ENCODE data around the gene FAM8A1.

Gene FAM8A1

DNA sequence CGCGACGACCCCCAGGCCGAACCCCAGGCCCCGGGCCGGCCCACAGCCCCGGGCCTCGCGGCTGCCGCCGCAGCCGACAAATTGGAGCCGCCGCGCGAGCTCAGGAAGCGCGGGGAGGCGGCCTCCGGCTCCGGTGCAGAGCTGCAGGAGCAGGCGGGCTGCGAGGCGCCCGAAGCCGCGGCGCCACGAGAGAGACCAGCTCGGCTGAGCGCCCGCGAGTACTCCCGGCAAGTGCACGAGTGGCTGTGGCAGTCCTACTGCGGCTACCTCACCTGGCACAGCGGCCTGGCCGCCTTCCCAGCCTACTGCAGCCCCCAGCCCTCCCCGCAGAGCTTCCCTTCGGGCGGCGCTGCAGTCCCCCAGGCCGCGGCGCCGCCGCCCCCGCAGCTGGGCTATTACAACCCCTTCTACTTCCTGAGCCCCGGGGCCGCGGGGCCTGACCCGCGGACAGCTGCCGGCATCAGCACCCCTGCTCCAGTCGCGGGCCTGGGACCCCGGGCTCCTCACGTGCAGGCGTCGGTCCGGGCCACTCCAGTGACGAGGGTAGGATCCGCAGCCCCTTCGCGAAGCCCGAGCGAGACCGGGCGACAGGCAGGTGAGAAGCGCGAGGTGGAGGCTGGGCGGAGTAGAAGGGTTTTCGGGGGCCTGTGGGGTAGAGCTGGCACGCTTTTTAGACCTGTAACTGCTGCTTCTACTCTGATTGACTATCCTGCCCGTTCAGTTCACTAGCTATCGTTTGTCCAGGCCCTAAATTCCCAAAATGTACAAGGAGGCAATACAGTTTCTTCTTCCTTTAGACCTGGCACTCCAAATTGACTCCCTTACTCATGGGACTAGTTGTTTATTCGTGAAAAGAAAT, 654 bp downstream of the FAM8A1 start:
- H3K4me3 ChIP-seq (ENCODE audit: low read depth, low read length) = peak overlapping the region; percentile 72

GRCh38 chr6:17601386-17601703, 1.2 kb downstream of the FAM8A1 start:
- peak overlapping the region; percentile 72 for H3K4me3 ChIP-seq (ENCODE audit: low read depth, low read length)

GRCh38 chr6:17602888-17603287, 2.8 kb downstream of the FAM8A1 start:
- no peak overlapping the region for H3K4me3 ChIP-seq (ENCODE audit: low read depth, low read length)

DNA sequence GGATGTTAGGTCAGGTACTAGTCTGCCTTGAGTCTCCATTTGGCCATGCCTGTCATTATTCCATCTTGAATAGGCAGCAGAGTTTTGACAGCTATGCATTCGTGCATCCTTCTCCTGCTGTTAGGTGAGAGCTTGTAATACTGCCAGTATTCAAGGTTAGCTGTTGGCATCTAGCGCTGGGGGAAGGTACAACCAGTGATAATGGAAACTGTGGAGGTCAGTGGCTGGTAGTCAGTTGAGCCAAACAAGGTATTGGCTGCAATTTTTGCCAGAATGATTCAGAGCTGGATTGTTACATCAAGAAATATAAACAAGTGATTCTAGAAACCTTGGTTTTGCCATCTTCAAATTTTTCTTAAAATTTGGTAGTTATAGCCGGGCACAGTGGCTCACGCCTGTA, 6.5 kb downstream of the FAM8A1 start:
- no peak overlapping the region for H3K4me3 ChIP-seq (ENCODE audit: low read depth, low read length)

GRCh38 chr6:17610835-17611234, 10.7 kb downstream of the FAM8A1 start:
- no peak overlapping the region for H3K4me3 ChIP-seq (ENCODE audit: low read depth, low read length)

DNA sequence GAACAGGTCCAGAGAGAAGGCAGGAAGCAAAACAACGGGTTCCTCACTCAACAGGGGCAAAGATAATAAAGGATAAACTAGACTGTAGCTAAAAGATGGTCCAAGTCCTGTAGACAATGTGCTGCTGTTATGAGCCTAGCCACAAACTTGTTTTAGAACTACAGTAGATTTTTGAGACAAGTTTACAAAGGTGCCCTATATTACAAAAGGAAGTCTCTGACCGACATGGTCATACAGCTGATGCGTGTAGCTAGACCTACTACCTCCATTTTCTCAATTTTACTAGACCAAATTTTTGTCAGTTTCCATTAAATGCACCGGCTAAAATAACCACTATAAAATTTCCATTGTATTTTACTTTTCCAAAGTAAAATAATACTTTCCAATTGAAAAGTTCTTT, 11.9 kb downstream of the FAM8A1 start:
- H3K4me3 ChIP-seq (ENCODE audit: low read depth, low read length) = no peak overlapping the region

GRCh38 chr6:17615794-17616193, 15.7 kb downstream of the FAM8A1 start:
- H3K4me3 ChIP-seq (ENCODE audit: low read depth, low read length) = no peak overlapping the region

DNA sequence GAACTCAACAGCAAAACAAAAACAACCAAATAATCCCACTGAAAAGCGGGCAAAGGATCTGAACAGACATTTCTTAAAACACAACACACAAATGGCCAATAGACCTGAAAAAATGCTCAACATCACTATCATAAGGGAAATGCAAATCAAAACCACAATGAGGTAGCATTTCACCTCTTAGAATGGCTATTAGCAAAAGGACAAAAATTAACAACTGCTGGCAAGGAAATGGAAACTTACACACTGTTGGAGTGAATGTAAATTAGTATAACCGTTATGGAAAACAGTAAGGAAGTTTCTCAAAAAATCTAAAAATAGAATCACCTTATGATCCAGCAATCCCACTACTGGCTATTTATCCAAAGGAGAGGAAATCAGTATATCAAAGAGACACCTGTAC, 20.9 kb downstream of the FAM8A1 start:
- H3K4me3 ChIP-seq (ENCODE audit: low read depth, low read length) = no peak overlapping the region

DNA sequence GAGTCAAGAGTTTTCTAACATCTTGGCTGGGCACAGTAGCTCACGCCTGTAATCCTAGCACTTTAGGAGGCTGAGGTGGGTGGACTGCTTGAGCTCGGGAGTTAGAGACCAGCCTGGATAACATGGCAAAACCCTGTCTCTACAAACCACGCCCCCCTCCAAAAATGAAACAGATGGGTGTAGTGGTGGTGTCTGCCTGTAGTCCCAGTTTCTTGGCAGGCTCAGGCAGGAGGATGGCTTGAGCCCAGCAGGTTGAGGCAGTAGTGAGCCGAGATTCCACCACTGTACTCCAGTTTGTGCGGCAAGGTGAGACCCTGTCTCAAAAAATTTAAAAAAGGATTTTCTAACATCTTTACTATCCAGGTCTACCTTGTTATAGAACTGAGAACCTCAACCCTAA, 22.0 kb downstream of the FAM8A1 start:
- no peak overlapping the region for H3K4me3 ChIP-seq (ENCODE audit: low read depth, low read length)

DNA sequence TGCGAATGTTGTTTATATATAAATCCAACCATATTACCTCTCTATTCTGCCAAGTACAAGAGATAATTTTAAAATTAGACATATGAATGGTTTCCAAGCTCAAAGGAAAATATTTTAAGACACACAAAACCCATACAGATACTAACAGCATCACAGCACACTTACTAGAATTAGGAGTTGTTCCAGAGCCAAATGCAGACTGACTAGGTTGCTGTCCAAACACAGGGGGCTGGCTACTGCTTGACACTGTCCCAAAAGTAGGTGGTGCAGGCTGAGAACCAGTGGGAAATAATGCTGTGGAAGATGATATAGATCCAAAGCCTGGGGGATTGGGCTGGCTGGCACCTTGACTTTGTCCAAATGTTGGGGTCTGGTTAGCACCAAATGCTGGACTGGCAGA, 24.3 kb downstream of the FAM8A1 start:
- no peak overlapping the region for H3K4me3 ChIP-seq (ENCODE audit: low read depth, low read length)

DNA sequence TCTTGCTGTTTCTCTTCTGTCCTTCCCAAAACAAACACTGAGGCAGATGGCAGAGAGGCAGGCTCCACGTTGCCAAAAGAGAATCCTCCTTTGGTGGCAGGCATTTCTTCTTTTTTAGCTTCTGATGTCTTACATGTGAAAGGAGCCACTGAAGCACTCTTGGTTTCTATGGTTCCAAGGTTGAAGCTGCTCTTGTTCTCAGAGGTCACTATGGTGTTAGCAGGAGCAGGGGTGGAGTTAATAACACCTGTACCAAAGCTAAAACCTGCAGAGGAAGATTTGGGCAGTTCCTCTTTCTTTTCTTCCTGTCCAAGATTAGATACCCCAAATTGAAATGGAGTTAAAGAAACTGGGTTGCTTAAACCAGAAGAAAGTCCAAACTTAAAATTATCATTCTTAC, 28.8 kb downstream of the FAM8A1 start:
- H3K4me3 ChIP-seq (ENCODE audit: low read depth, low read length) = no peak overlapping the region

- no peak overlapping the region for H3K4me3 ChIP-seq (ENCODE audit: low read depth, low read length)
These were observed 29.9 kb downstream of the FAM8A1 start for GRCh38 chr6:17629824-17630510.

DNA sequence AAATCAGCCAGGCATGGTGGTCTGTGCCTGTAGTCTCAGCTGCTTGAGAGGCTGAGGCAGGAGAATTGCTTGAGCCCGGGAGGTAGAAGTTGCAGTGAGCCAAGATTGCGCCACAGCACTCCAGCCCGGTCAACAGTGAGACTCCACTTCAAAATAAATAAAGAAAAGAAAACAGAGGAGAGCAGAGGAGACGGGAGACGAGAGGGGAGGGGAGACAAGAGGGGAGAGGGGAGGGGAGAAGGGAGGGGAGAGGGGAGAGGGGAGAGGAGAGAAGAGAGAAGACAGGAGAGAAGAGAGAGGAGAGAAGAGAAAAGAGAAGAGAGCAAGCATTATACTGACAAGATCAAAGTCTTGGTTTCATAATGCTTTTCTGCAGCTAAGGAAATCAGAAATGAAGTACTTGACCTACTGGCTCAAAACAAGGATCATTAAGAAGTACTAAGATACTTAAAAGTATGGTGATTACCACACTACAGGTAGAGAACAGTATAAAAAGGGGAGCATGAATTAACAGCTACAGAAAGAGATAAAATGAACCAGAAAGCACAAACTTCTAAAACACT, 30.5 kb downstream of the FAM8A1 start:
- H3K4me3 ChIP-seq (ENCODE audit: low read depth, low read length) = no peak overlapping the region

- no peak overlapping the region for H3K4me3 ChIP-seq (ENCODE audit: low read depth, low read length)
These were observed 32.8 kb downstream of the FAM8A1 start for GRCh38 chr6:17632934-17633333.

DNA sequence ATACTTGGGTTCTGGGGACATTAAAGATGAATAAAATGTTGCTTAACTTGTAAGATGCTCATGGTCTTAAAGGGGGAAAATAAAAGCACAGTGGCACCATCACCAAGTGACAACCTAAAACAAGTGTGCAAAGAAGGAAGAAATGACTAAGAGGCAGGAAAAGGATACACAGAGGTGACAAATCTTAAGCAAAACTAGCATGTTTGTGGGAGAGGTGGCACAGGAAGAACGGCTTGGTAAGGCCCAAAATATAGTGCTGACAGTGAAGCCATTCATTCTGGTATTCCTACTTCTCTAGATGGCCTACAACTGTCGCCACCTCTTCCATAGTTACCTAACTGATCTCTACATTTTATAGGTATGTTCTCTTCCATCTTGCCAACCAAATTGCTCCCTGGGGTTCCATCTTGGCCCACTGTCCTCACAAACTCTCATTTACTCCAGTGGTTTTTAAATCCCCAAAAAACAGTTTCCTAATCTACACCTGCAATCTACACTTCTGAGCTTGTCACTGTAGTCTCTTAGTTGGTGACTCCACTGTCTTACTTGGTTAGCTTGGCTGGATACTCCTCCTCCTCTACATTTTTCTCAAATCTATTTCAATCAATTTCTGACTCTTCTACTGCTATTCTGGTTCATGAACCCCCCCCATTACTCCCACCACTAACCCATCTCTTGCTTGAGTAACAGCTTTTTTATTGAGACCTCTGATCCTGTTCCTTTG, 33.5 kb downstream of the FAM8A1 start:
- no peak overlapping the region for H3K4me3 ChIP-seq (ENCODE audit: low read depth, low read length)

- H3K4me3 ChIP-seq (ENCODE audit: low read depth, low read length) = no peak overlapping the region
These were observed 35.5 kb downstream of the FAM8A1 start for GRCh38 chr6:17635568-17635967.

DNA sequence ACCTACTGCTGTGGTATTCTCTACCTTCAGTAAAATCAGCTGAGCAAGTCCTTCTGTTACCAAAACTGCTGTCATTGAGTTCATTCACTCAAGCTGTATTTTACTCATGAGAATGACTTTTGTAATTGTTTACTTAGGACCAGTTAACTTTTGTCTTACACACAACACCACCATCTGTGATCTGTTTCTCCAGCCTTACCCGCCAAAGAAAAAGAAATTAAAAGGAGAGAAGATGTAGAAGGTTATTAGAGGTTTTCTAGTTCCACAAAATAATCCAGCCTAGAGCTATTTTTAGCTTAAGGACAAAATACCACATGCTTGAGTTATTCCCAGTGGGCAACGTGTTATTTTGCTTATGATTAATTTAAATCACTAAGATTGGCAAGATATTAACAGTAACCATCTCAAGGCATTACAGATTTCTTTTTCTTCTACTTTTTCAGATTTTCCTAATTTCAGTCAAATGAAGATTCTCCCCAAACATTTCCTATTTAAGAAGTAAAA, 38.2 kb downstream of the FAM8A1 start:
- H3K4me3 ChIP-seq (ENCODE audit: low read depth, low read length) = no peak overlapping the region

- H3K4me3 ChIP-seq (ENCODE audit: low read depth, low read length) = no peak overlapping the region
These were observed 40.4 kb downstream of the FAM8A1 start for GRCh38 chr6:17640477-17640917.

- no peak overlapping the region for H3K4me3 ChIP-seq (ENCODE audit: low read depth, low read length)
These were observed 48.6 kb downstream of the FAM8A1 start for GRCh38 chr6:17648745-17649144.

DNA sequence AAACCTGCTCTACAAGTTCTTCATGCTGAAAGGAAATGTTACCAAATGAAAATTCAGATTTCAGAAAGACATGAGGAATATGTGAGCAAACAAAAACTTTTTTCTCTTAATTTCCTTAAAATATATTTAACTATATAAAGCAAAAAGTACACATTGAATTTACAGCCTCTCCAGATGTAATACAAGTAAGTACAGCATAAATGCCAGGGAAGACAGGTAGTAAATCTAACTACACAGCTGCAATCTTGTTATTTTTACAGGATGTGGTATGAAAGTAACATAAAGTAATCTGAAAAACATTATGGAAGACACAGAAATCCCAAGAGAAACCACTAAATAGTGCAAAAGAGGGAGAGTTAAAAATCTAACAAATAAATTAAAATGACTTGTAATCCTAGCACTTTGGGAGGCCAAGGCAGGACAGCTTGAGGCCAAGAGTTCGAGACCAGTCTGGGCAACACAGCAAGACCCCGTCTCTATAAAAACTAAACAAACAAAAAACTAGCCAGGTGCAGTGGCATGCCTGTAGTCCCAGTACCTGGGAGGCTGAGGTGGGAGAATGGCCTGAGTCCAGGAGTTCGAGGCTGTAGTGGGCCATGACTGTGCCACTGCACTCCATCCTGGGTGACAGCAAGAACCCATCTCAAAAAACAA, 50.7 kb downstream of the FAM8A1 start:
- no peak overlapping the region for H3K4me3 ChIP-seq (ENCODE audit: low read depth, low read length)

Data from iPS-11a (cell line).